Measurements from ENCODE around the gene ZBP1. TPM values are rescaled to one million over a fixed set of nuclear protein-coding genes. Genes with fewer than 3 reads are reported as not detected.

The ZBP1 gene
- polyA plus RNA-seq, 4 donors: 0.37 to 2.7 (median 1.6) TPM

GRCh38 chr20:57562541-57563465 lies 57.4 kb downstream of the ZBP1 start:
- DNase-seq (peak in 1 of 2 donors; percentile 37), FAIRE-seq (no peak)
- peaks cover 0 to 42% of the 10 kb centered on the region in 2 donors for H3K9me3 ChIP-seq (ENCODE audit: control insufficient read depth in 2 of 2, insufficient read depth in 1 of 2, low read depth in 1 of 2, low read length in 1 of 2)
- H3K4me3 ChIP-seq (ENCODE audit: low read depth in 1 of 3, low read length in 3 of 3): peak overlapping the region in 1 of 3 donors; percentile 69
- peaks cover 0 to 47% (median 10%) of the 10 kb centered on the region in 3 donors for H3K4me1 ChIP-seq (ENCODE audit: control insufficient read depth in 3 of 3, insufficient read depth in 2 of 3, low read depth in 1 of 3, low read length in 2 of 3)
- H3K36me3 ChIP-seq (ENCODE audit: control insufficient read depth in 3 of 3, insufficient read depth in 2 of 3, low read depth in 1 of 3, low read length in 3 of 3): peaks cover 0 to 35% (median 29%) of the 10 kb centered on the region in 3 donors
- H3K27ac ChIP-seq (ENCODE audit: low read depth in 1 of 3, low read length in 2 of 3): peak overlapping the region in 1 of 3 donors; percentile 77
- WGBS, 3 donors: 91 to 96% (median 95%) methylated on average over 33 to 35 of the region's 35 CpGs
- H3K27me3 ChIP-seq (ENCODE audit: control insufficient read depth in 3 of 3, insufficient read depth in 3 of 3, low read length in 3 of 3): no peaks in the 10 kb centered on the region

GRCh38 chr20:57561356-57562279 lies 58.6 kb downstream of the ZBP1 start:
- WGBS, 3 donors: 76 to 83% (median 80%) methylated on average over 24 of the region's 24 CpGs
- Histone ChIP-seq H3K4me1 (ENCODE audit: control insufficient read depth in 3 of 3, insufficient read depth in 2 of 3, low read depth in 1 of 3, low read length in 2 of 3) (peaks cover 0 to 45% (median 10%) of the 10 kb centered on the region in 3 donors), H3K9me3 (ENCODE audit: control insufficient read depth in 2 of 2, insufficient read depth in 1 of 2, low read depth in 1 of 2, low read length in 1 of 2) (peaks cover 0 to 42% of the 10 kb centered on the region in 2 donors), H3K27ac (ENCODE audit: low read depth in 1 of 3, low read length in 2 of 3) (peak overlapping the region; percentile 74 to 77 (median 76)), H3K36me3 (ENCODE audit: control insufficient read depth in 3 of 3, insufficient read depth in 2 of 3, low read depth in 1 of 3, low read length in 3 of 3) (peaks cover 0 to 32% (median 29%) of the 10 kb centered on the region in 3 donors), H3K4me3 (ENCODE audit: low read depth in 1 of 3, low read length in 3 of 3) (peak overlapping the region in 2 of 3 donors; percentile 10 to 69), H3K27me3 (ENCODE audit: control insufficient read depth in 3 of 3, insufficient read depth in 3 of 3, low read length in 3 of 3) (no peaks in the 10 kb centered on the region)
- no peak for DNase-seq
- no peak for FAIRE-seq

- Histone ChIP-seq H3K4me3 (ENCODE audit: low read depth in 1 of 3, low read length in 3 of 3) (peak within 1 kb of the TSS in 2 of 3 donors; percentile 10 to 69), H3K27me3 (ENCODE audit: control insufficient read depth in 3 of 3, insufficient read depth in 3 of 3, low read length in 3 of 3) (no peaks in the 10 kb centered on the region), H3K9me3 (ENCODE audit: control insufficient read depth in 2 of 2, insufficient read depth in 1 of 2, low read depth in 1 of 2, low read length in 1 of 2) (peaks cover 0 to 42% of the 10 kb centered on the region in 2 donors), H3K27ac (ENCODE audit: low read depth in 1 of 3, low read length in 2 of 3) (peak within 1 kb of the TSS; percentile 77 to 88 (median 83)), H3K4me1 (ENCODE audit: control insufficient read depth in 3 of 3, insufficient read depth in 2 of 3, low read depth in 1 of 3, low read length in 2 of 3) (peaks cover 0 to 42% (median 10%) of the 10 kb centered on the region in 3 donors), H3K36me3 (ENCODE audit: control insufficient read depth in 3 of 3, insufficient read depth in 2 of 3, low read depth in 1 of 3, low read length in 3 of 3) (peaks cover 0 to 32% (median 29%) of the 10 kb centered on the region in 3 donors)
- no peak for FAIRE-seq
- DNase-seq: peak; percentile 96 to 99
- WGBS, 3 donors: 24 to 50% (median 28%) methylated on average over 14 of the region's 14 CpGs
Measured at GRCh38 chr20:57560554-57561355, 59.5 kb downstream of the ZBP1 start, which contains the start of gene PCK1. Gene PCK1 (plus strand): TSS chr20:57561110. CDS start chr20:57561412, 302 bp downstream.

GRCh38 chr20:57559658-57560553 lies 60.3 kb downstream of the ZBP1 start:
- H3K27ac ChIP-seq (ENCODE audit: low read depth in 1 of 3, low read length in 2 of 3): peak overlapping the region; percentile 69 to 88 (median 83)

GRCh38 chr20:57559289-57559634 lies 61.0 kb downstream of the ZBP1 start:
- 85 to 89% (median 86%) methylated on average over 10 of the region's 10 CpGs for WGBS, 3 donors
- H3K36me3 ChIP-seq (ENCODE audit: control insufficient read depth in 3 of 3, insufficient read depth in 2 of 3, low read depth in 1 of 3, low read length in 3 of 3): peaks cover 0 to 22% (median 16%) of the 10 kb centered on the region in 3 donors
- peaks cover 0 to 39% of the 10 kb centered on the region in 2 donors for H3K9me3 ChIP-seq (ENCODE audit: control insufficient read depth in 2 of 2, insufficient read depth in 1 of 2, low read depth in 1 of 2, low read length in 1 of 2)
- H3K27ac ChIP-seq (ENCODE audit: low read depth in 1 of 3, low read length in 2 of 3): peak overlapping the region in 2 of 3 donors; percentile 70 to 88
- no peaks in the 10 kb centered on the region for H3K27me3 ChIP-seq (ENCODE audit: control insufficient read depth in 3 of 3, insufficient read depth in 3 of 3, low read length in 3 of 3)
- DNase-seq (no peak), FAIRE-seq (no peak)
- H3K4me1 ChIP-seq (ENCODE audit: control insufficient read depth in 3 of 3, insufficient read depth in 2 of 3, low read depth in 1 of 3, low read length in 2 of 3): peaks cover 0 to 42% (median 10%) of the 10 kb centered on the region in 3 donors
- H3K4me3 ChIP-seq (ENCODE audit: low read depth in 1 of 3, low read length in 3 of 3): no peak overlapping the region

More at GRCh38 chr20:57559658-57560553, 60.3 kb downstream of the ZBP1 start:
- no peaks in the 10 kb centered on the region for H3K27me3 ChIP-seq (ENCODE audit: control insufficient read depth in 3 of 3, insufficient read depth in 3 of 3, low read length in 3 of 3)
- peaks cover 0 to 42% (median 10%) of the 10 kb centered on the region in 3 donors for H3K4me1 ChIP-seq (ENCODE audit: control insufficient read depth in 3 of 3, insufficient read depth in 2 of 3, low read depth in 1 of 3, low read length in 2 of 3)
- 75 to 82% (median 75%) methylated on average over 8 of the region's 8 CpGs for WGBS, 3 donors
- no peak for DNase-seq
- FAIRE-seq: no peak
- peaks cover 0 to 42% of the 10 kb centered on the region in 2 donors for H3K9me3 ChIP-seq (ENCODE audit: control insufficient read depth in 2 of 2, insufficient read depth in 1 of 2, low read depth in 1 of 2, low read length in 1 of 2)
- peaks cover 0 to 26% (median 22%) of the 10 kb centered on the region in 3 donors for H3K36me3 ChIP-seq (ENCODE audit: control insufficient read depth in 3 of 3, insufficient read depth in 2 of 3, low read depth in 1 of 3, low read length in 3 of 3)
- no peak overlapping the region for H3K4me3 ChIP-seq (ENCODE audit: low read depth in 1 of 3, low read length in 3 of 3)

GRCh38 chr20:57558614-57559288 lies 61.5 kb downstream of the ZBP1 start:
- FAIRE-seq (no peak), DNase-seq (peak; percentile 76 to 85)
- WGBS, 3 donors: 26 to 59% (median 40%) methylated on average over 15 of the region's 15 CpGs
- Histone ChIP-seq H3K27ac (ENCODE audit: low read depth in 1 of 3, low read length in 2 of 3) (peak overlapping the region; percentile 46 to 88 (median 70)), H3K4me1 (ENCODE audit: control insufficient read depth in 3 of 3, insufficient read depth in 2 of 3, low read depth in 1 of 3, low read length in 2 of 3) (peaks cover 0 to 42% (median 10%) of the 10 kb centered on the region in 3 donors), H3K4me3 (ENCODE audit: low read depth in 1 of 3, low read length in 3 of 3) (no peak overlapping the region), H3K9me3 (ENCODE audit: control insufficient read depth in 2 of 2, insufficient read depth in 1 of 2, low read depth in 1 of 2, low read length in 1 of 2) (peaks cover 0 to 35% of the 10 kb centered on the region in 2 donors), H3K36me3 (ENCODE audit: control insufficient read depth in 3 of 3, insufficient read depth in 2 of 3, low read depth in 1 of 3, low read length in 3 of 3) (peaks cover 0 to 18% (median 15%) of the 10 kb centered on the region in 3 donors), H3K27me3 (ENCODE audit: control insufficient read depth in 3 of 3, insufficient read depth in 3 of 3, low read length in 3 of 3) (no peaks in the 10 kb centered on the region)
